HG03457 (cell line): Measurements from ENCODE around the gene RIC3.

Experiments used
- ATAC-seq: cut with Tn5 transposase; IDR thresholded peaks from one replicate; pipeline ENCODE4 v1.9.1; 2021; ENCODE audit warnings: moderate number of reproducible peaks; ENCODE audit not compliant: unreplicated experiment

Gene RIC3

GRCh38 chr11:8168485-8169257, at the start of gene RIC3:
Gene RIC3 (minus strand): TSS chr11:8169025. CDS start chr11:8168989, 36 bp downstream.
- ATAC-seq: no peak

DNA sequence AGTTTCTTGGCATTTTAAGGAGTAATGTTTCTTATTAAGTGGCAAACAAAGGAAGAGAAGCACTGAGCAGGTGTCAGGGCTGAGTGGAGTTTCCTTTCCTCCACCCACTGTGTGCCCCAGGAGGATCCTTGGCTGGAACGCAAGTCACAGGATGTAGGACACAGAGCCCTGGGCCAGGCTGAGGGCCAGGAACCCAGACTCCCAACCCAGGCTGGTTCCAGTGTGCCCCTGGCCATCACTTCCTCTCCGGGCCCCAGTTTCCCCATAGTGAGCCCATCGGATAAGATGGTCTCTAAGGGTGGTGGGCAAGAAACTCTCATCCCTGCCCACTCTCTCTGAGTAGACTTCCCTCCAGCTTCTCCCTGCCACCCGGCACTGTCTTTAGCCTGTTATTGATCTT, 49.6 kb upstream of the RIC3 start:
- no peak for ATAC-seq

DNA sequence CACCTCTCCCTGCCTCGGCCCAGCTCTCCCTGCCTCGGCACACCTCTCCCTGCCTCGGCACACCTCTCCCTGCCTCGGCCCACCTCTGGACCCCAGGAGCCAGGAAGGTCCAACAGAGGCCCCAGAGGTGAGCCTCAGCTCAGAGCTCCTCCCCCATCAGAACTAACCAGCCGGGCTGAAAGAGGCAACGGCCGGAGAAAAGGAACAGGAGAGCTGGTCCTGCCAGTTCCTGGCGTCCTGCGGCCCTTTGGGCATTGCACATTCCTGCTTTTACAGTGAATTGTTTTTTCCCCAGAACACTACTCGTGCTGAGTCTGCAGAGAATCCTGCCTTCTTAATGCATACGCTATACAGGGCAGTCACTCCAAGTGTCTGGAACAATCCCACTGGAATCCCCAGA, 49.1 kb upstream of the RIC3 start:
- ATAC-seq: no peak

DNA sequence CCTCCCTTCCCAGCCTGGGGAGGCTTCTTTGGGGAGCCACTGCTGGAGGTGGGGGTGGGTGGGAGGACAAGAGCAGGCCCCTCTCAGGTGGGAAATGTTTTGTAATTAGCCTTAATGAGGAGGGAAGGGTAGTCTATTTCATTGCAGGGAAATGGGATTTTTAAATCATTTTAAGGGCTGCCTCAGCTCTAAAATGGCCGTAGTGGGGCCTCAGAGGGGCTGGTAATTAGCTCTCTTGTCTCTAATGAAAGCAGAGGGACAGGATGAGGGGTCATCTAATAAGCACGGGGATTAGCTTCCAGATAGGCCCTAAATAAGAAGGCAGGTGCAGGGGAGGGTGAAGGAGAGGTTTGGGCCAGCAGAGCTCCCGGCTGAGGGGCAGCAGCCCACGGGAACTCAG, 48.3 kb upstream of the RIC3 start:
- ATAC-seq: no peak

DNA sequence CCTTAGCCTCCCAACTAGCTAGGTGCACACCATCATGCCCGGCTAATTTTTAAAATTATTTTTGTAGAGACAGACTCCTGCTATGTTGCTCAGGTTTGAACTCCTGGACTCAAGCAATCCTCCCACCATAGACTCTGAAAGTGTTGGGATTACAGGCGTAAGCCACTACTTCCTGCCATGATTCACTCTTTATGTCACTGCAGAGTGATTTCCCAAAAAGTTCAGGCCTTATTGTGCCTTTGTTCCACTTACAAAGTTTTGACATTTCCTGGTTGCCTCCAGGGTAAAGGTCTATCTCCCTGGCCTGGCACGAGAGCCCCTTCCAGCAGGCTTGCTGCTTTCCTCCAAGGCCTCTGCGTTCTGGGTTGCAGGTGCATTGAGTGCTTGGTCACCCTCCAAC, 44.6 kb upstream of the RIC3 start:
- no peak for ATAC-seq

DNA sequence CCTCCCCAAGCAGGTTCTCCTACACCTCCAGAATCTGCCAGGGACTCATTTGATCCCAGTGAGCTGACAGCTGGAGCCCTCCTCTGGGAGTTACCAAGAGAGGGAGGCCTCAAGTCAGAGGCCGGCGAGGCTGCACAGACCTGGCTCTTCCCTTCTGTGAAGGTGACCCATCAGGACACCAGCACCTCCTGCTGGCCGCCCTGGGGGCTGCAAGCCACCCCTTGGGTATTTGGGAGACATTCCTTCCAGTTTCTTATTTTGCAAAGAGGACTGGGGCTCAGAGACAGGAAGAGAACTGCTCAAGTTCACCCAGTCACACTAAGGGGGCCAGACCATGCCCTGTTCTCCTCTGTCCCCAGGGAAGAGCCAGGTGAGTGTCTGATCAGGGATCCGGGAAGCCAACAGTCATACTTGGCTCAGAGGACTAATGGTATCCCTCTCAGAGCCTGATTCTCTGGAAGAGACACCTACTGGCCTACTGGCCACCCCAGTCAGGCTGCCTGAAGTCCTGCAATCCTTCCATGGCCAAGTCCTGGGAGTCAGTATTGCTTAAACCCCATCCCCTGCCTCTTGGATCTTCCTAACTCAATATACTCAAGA, 40.5 kb upstream of the RIC3 start:
- no peak for ATAC-seq

- ATAC-seq: no peak
These were observed 38.5 kb upstream of the RIC3 start for GRCh38 chr11:8207080-8208000.

DNA sequence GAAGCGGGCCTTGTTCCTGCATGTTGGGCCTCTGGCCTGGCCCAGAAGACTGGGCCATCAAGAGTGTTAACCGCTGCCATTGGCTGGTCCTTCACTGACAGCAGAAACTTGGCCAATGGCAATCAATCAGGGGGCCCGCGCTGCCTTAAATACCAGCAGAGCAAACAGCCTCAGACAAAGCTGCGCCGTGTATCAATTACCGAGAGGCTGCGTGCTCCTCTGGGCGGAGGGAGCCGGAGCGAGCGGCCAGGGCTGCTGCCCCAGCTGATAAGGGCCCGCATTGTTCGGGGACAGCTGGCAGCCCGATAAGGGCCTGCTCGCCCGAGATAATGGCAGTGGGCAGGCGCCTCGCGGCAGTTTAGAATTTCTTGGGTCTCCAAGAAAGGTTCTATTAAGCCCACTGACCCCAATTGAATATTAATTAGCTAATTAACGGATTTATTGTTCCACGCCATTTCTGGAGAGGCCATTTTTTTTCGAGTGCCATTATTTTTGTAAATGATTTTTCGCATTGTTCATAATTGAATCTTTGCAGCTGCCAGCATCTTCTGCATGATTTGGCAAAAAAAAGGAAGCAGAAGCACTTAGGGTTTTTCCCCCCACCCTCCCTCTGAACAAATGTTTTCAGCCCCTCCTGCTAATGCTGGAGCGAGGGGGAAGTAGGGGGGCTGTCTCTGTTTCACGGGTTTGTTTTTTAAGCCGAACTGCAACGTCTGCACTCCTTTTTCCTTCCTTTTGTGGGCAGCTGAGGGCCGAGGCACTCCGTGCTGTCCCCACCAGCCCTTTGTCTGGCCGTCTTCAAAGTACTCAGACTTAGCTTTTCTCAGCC, 37.6 kb upstream of the RIC3 start:
- no peak for ATAC-seq

DNA sequence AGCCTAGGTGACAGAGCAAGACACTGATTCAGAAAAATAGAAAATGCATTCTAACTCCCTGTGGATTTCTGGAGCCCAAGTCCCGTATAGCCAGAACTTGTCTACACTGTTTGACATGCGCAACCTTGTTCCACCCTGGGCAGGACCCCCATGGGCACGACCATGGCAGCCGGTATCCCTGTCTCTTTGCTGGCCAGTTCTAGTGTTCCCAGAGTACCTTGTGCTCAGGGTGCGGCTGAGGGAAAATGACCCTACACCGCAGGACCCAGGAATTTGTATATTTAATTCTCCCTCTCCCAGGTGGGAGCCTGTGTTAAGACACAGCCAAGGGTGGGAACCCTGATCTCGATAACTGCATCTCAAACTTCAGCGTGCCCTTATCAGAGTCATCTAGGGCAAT, 36.7 kb upstream of the RIC3 start:
- no peak for ATAC-seq

DNA sequence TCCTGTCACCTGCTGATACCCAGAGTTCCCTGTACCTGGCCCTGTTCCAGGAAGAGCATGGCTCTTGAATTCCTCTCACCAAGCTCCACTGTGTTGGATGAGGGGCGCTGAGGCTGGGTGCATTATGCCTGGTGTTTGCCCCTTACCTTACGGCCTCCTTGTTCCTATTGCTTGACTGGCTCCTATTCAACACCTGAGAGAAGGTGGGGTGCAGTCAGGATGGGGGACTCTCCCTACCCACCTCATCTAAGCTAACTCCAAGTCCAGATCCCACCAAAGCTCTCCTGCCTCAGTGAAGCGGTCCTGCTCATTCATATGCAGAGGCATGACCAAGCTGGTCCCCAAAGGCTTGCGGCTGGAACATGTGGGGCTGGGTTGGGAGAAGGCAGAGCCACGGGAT, 35.8 kb upstream of the RIC3 start:
- ATAC-seq: no peak

DNA sequence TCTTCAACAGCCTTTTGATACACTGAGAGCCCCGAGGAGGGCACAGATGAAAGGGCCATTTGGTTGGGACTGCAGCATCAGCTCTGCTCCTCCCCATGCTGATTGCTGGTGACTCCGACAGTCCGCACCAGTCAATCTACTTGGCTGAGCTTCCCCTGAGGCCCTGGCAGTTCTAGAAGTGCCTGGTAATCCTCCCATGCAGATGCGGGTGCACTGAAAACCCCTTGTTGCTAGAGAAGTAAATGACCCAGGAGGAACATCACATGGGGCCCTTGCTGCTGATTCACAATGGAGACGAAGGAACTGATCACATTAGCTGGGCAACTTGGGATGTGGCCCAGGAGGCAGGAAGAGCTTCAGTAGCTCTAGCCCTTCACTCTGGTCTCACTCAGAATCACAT, 35.2 kb upstream of the RIC3 start:
- ATAC-seq: no peak

DNA sequence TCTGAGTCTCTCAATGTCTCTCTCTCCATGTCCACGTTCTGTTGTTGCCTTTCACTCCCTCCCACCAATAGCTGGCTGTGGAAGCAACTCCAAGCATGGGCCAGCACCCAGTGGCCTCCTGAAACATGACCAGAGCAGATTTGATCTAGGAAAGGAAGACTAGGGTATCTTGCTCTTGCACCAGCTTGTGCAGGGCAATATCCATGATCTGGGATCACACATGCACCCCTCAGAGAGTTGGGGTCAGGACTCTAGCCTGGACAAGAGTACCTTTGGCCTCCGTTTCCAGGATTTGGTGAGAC, 34.5 kb upstream of the RIC3 start:
- no peak for ATAC-seq

GRCh38 chr11:8202516-8203413, 33.9 kb upstream of the RIC3 start:
- no peak for ATAC-seq

DNA sequence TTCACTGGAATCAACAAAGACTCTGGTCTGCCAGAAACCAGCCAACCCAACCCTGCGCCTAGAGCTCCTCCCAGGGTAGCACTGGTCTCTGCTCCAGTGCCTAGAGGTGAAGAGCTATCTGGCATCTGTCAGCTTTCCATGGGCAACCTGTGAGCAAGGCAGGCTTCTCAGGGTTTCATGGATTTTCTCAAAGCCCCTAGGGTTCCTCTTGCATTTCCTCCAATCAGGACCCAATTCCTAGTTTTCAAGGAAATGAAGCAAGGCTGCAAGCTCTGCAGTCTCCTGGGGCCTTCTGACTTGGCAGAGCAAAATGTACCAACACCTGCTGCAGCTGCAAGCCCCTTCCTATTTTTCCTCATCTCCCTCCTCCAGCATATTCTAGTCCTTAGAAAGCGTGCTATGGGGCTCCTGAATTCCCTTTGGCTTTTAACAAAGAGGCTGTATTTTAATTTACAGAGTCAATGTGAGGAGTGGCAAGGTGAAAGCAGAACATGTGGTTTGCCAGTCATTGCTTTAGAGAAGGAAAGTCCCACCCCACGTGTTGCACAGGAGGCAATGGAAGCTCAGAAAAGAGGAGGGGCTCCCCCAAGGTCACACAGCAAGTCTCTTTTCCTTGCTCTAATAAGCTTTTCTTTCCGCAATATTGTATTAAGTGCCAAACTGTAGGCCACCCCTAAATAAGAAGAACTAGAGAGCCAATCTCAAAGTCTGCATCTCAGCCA, 33.0 kb upstream of the RIC3 start:
- ATAC-seq: peak; percentile 83

- no peak for ATAC-seq
These were observed 30.9 kb upstream of the RIC3 start for GRCh38 chr11:8199676-8200075.

DNA sequence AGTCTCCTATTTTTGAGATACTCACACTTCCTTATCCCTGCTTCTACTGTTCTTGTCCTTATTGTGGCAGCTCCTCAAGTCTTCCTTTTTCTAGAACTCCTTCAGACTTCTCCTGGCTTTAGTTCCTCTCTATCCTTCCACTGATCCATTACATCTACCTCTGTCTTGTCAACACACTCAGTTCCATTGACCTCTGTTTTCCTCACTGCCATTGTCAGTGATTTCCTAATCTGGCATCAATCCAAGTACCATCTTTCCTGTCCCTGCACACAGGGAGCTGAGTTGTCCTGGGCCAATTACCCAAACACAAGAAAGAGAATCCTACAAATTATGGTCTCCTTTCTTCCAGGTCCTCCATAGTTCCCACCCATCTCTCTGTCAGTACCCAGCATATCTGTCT, 27.9 kb upstream of the RIC3 start:
- ATAC-seq: no peak

DNA sequence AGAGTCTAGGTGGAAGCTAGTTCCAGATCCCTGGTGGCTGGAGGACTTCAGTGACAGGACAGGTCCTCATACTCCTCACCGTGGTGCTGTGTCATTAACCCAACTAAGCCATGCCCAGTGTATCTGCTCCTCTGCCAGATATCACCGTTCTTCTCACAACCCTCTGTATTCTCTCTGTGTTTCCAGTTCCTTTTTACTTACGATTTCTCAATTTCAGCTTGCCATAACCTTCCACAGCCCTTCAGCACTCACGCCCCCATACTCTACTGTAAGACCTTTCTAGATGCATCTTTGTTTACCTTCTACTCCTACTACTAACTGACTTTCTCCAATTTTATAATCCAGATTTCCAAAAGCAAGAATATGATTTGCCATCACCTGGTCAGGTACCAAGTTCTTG, 26.1 kb upstream of the RIC3 start:
- ATAC-seq: no peak

GRCh38 chr11:8192896-8193209, 24.0 kb upstream of the RIC3 start:
- ATAC-seq: no peak

DNA sequence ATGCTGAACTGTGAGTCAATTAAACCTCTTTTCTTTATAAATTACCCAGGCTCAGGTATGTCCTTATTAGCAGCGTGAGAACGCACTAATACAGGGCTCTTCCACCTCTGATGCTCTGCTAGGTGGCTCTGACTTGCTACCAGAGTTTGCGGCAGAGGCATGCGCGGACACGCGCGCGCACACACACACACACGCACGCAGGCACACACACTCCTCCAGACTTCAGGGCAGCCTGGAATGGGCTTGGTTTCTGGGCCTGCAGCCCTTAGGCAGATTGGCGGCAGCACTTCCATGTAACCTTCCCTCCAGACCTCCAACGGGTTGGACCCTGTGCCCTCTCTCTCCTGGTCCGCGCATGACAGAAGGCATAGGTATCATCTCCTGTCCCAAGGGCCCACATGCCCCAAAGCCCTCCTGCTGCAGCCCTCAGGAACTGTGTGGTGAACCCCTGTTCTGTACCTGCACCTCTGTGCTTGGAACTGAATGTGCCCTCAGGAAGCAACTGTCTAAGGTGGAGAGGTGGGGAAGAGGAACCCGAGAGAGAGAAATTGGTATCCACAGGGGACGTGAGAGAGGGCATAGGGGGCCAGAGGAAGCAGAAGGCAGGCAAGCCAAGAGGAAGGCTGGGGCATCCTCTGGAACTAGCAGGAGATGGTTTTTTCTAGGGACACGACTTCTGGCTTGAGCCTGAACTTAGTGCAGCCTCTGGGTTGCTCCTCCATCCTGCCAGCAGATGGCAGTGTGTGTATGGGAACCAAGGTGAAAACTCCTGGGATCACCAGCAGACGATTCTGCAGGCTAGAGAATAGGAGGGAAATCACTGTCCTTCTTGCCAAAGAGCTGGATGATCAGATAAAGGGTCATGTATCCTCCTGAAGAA, 23.4 kb upstream of the RIC3 start:
- no peak for ATAC-seq
